Ascending aorta (tissue), 2 donors: Measurements from ENCODE around the gene CLTA. TPM values are rescaled to one million over a fixed set of nuclear protein-coding genes. Genes with fewer than 3 reads are reported as not detected.

Experiments used
- DNase-seq, 2 donors: peaks; one replicate each; pipeline ENCODE4 v3.0.0-alpha.2; 2019; ENCODE audit warnings: low spot score in 2 of 2
- H3K27ac ChIP-seq, 2 donors: fragments of 200-600 bp; sonication (generic); one replicate each; pipeline ENCODE4 v1.5.1; 2016 to 2017; ENCODE audit warnings: mild to moderate bottlenecking in 1 of 2
- H3K27me3 ChIP-seq: fragments of 200-600 bp; sonication (generic); one replicate; pipeline ENCODE4 v1.5.1; 2017
- H3K36me3 ChIP-seq, 2 donors: fragments of 200-600 bp; sonication (generic); one replicate each; pipeline ENCODE4 v1.5.1; 2016
- H3K4me1 ChIP-seq, 2 donors: fragments of 200-600 bp; sonication (generic); one replicate each; pipeline ENCODE4 v1.5.1; 2016 to 2017; ENCODE audit warnings: mild to moderate bottlenecking in 1 of 2
- H3K4me3 ChIP-seq, 2 donors: fragments of 200-600 bp; sonication (generic); one replicate each; pipeline ENCODE4 v1.5.1; 2016 to 2017; ENCODE audit warnings: mild to moderate bottlenecking in 1 of 2
- H3K9me3 ChIP-seq, 2 donors: fragments of 200-600 bp; sonication (generic); one replicate each; pipeline ENCODE4 v1.5.1; 2016
- intact Hi-C: fragments of 100-400 bp; cut with DNase I; formaldehyde crosslinking; loops from one replicate; pipeline ENCODE4 v1.15.1; 2023
- total RNA-seq: library from RNA; depleted of rRNA; stranded (reverse); fragments of >200 nt; gene quantifications from one replicate; pipeline ENCODE4 v1.1.0, GENCODE V29; 2016
- TF ChIP-seq, protein P1 (sequence below), 3 experiments: fragments of 200-600 bp in 2 of 3; fragments of 450-650 bp in 1 of 3; sonication (generic) in 2 of 3; IDR thresholded peaks; one replicate each; pipeline ENCODE4 v1.5.1; 2016 to 2019; ENCODE audit warnings: antibody characterized with exemption in 3 of 3, mild to moderate bottlenecking in 1 of 3, moderate library complexity in 1 of 3

Gene CLTA
- total RNA-seq, 1 donor from 2014 or later: 222 TPM

GRCh38 chr9:36144309-36145232 is 46.1 kb upstream of the CLTA start:
- intact Hi-C loops: loop anchor here (5.0 kb wide), 1 partner anchor 113 kb away; the partner anchor contains the start of gene GNE
- TF ChIP-seq, protein P1, sequence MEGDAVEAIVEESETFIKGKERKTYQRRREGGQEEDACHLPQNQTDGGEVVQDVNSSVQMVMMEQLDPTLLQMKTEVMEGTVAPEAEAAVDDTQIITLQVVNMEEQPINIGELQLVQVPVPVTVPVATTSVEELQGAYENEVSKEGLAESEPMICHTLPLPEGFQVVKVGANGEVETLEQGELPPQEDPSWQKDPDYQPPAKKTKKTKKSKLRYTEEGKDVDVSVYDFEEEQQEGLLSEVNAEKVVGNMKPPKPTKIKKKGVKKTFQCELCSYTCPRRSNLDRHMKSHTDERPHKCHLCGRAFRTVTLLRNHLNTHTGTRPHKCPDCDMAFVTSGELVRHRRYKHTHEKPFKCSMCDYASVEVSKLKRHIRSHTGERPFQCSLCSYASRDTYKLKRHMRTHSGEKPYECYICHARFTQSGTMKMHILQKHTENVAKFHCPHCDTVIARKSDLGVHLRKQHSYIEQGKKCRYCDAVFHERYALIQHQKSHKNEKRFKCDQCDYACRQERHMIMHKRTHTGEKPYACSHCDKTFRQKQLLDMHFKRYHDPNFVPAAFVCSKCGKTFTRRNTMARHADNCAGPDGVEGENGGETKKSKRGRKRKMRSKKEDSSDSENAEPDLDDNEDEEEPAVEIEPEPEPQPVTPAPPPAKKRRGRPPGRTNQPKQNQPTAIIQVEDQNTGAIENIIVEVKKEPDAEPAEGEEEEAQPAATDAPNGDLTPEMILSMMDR (IDR thresholded peaks at IDR 0.05): no peak
- no peak overlapping the region for H3K4me3 ChIP-seq
- H3K27me3 ChIP-seq: no peaks in the 10 kb centered on the region
- H3K36me3 ChIP-seq: no peaks in the 10 kb centered on the region
- H3K27ac ChIP-seq: peak overlapping the region in 1 of 2 donors; percentile 19
- DNase-seq: no peak
- H3K4me1 ChIP-seq: peaks cover 22 to 41% of the 10 kb centered on the region in 2 donors
- no peaks in the 10 kb centered on the region for H3K9me3 ChIP-seq

DNA sequence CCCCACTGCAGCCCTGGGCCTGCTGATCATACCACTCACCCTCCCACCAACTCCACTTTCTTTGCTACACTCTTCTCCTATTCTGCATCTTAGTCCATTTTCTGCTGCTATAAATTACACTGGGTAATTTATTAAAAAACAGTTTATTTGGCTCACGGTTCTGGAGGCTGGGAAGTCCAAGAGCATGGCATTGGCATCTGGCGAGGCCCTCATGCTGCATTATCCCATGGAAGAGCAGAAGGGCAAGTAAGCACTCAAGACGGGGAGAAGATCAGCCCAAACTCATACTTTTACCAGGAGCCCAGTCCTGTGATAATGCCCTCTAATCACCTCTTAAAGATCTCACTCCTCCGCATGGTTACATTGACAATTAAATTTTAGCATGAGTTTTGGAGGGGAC is 44.8 kb upstream of the CLTA start:
- Histone ChIP-seq H3K9me3 (no peaks in the 10 kb centered on the region), H3K36me3 (no peaks in the 10 kb centered on the region), H3K4me3 (no peak overlapping the region), H3K4me1 (peaks cover 22 to 38% of the 10 kb centered on the region in 2 donors), H3K27me3 (no peaks in the 10 kb centered on the region), H3K27ac (no peak overlapping the region)
- intact Hi-C loops: no loop called here
- DNase-seq: no peak
- TF ChIP-seq, protein P1 (IDR thresholded peaks at IDR 0.05): no peak

DNA sequence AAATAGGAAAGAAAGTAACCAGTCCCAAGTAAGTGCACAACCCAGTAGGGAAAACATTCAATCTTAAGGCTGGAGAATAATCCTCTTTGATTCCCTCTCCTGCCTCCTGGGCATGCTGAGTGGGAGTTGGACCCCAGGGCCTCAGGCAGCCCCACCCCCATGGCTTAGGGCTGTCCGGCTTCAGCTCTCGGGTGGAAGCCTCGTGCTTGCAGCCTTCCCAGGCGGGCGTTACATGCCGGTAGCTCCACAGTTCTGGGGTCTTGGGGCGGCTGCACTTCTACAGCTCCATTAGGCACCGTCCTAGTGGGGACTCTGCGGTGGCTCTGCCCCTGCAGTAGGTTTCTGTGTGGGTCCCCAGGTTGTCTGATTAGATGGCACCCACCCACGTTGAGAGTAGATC is 44.1 kb upstream of the CLTA start:
- H3K27ac ChIP-seq: peak overlapping the region in 1 of 2 donors; percentile 34
- no peak for DNase-seq
- no peak overlapping the region for H3K4me3 ChIP-seq
- peaks cover 0 to 6% of the 10 kb centered on the region in 2 donors for H3K36me3 ChIP-seq
- peaks cover 22 to 38% of the 10 kb centered on the region in 2 donors for H3K4me1 ChIP-seq
- intact Hi-C loops: no loop called here
- no peaks in the 10 kb centered on the region for H3K9me3 ChIP-seq
- TF ChIP-seq, protein P1 (IDR thresholded peaks at IDR 0.05): no peak
- H3K27me3 ChIP-seq: no peaks in the 10 kb centered on the region

DNA sequence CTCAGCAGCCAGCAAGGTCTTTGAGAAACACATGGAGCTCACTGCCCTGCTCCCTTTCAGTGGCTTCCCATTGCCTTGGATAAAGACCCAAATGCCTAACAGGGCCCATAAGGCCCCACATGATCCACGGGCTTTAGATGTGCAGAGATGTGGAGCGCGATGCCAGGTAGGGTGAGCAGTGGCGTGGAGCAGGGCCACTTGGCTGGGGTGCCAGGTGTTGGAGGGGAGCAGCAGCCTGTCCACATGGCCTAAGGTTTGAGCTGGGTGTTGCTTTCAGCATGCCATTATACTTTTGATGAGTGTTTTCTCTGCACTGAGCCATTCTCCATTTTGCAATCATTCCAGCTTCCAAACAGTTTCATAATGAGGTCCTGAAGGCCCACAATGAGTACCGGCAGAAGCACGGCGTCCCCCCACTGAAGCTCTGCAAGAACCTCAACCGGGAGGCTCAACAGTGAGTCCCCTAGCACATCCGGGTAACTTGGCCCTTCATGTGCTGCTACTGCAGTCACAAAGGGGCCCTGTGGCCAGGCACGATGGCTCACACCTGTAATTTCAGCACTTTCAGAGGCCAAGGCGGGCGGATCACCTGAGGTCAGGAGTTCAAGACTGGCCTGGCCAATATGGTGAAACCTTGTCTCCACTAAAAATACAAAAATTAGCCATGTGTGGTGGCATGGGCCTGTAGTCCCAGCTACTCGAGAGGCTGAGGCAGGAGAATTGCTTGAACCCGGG is 43.1 kb upstream of the CLTA start:
- Histone ChIP-seq H3K27ac (peak overlapping the region; percentile 59 to 82), H3K27me3 (no peaks in the 10 kb centered on the region), H3K4me3 (no peak overlapping the region), H3K9me3 (no peaks in the 10 kb centered on the region), H3K36me3 (peaks cover 0 to 8% of the 10 kb centered on the region in 2 donors), H3K4me1 (peaks cover 17 to 30% of the 10 kb centered on the region in 2 donors)
- TF ChIP-seq, protein P1 (IDR thresholded peaks at IDR 0.05): no peak
- intact Hi-C loops: loop anchor here (1.0 kb wide), 1 partner anchor 18 kb away; no protein-coding TSS in a partner anchor
- DNase-seq: no peak

DNA sequence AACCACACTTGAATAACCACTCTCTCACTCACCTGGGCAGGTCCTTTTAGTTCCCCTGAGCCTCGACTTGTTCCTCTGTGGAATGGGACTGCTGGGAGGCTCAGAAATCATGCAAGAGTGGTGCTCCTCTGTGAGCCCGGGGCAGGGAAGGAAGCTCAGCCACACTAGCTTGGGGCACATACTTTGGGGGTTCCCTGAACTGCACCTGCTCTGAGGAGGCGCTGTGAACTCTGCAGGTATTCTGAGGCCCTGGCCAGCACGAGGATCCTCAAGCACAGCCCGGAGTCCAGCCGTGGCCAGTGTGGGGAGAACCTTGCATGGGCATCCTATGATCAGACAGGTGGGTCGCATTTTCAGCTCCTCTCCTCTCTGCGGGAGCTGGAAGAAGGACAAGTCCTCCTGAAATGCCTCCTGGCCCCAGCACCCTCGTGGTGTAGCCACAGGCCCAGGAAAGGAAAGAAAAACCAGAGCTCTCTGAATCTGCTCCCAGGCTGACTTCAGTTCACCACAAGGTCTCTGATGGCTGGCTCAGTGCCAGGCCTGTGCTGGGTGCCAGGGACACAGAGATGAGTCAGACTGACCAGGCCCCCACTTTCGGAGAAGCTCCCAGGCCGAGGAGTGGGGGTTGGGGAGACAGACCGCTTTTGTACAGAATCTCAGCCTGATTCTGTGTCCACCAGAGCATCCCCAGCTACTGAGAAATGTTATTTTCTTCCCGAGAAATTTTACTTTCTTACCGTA is 42.2 kb upstream of the CLTA start:
- intact Hi-C loops: loop anchor here (1.0 kb wide), 1 partner anchor 17 kb away; no protein-coding TSS in a partner anchor
- H3K9me3 ChIP-seq: no peaks in the 10 kb centered on the region
- H3K4me1 ChIP-seq: peaks cover 10 to 22% of the 10 kb centered on the region in 2 donors
- H3K27ac ChIP-seq: peak overlapping the region; percentile 59 to 82
- peaks cover 0 to 8% of the 10 kb centered on the region in 2 donors for H3K36me3 ChIP-seq
- DNase-seq: peak; percentile 95 to 99
- no peaks in the 10 kb centered on the region for H3K27me3 ChIP-seq
- TF ChIP-seq, protein P1 (IDR thresholded peaks at IDR 0.05): no peak
- peak overlapping the region in 1 of 2 donors; percentile 21 for H3K4me3 ChIP-seq
